SK-N-SH (cell line): ENCODE results near the gene GPR42. TPM values are rescaled to one million over a fixed set of nuclear protein-coding genes. Genes with fewer than 3 reads are reported as not detected.

Experiments used
- CTCF ChIA-PET: fragments of 300-600, 350-600 bp; formaldehyde crosslinking; extraction: SDS; loops from one replicate; lab custom pipeline; 2021; lab: Yijun Ruan, JAX
- POLR2A ChIA-PET: fragments of 350-600 bp; sonication (Branson Sonifier 250); formaldehyde crosslinking; extraction: SDS; loops from one replicate; lab custom pipeline; 2020; ENCODE audit warnings: antibody characterized with exemption, inconsistent platforms; lab: Yijun Ruan, JAX
- DNase-seq: peaks from one replicate; pipeline ENCODE4 v3.0.0; 2012
- H2AFZ ChIP-seq: fragments of 200-600 bp; sonication (generic); 2 replicates; pipeline ENCODE4 v1.8.1; 2016; ENCODE audit warnings: antibody characterized with exemption, mild to moderate bottlenecking, low read depth
- H3F3A ChIP-seq: fragments of 200-600 bp; sonication (generic); replicated peaks from 2 replicates; pipeline ENCODE3; 2016; ENCODE audit warnings: antibody characterized with exemption, mild to moderate bottlenecking; ENCODE audit not compliant: insufficient read depth
- H3K27ac ChIP-seq, 2 experiments: fragments of 200-500 bp in 1 of 2; fragments of 200-600 bp in 1 of 2; sonication (Bioruptor generic) in 1 of 2; sonication (generic), shearing (Covaris generic) in 1 of 2; 2 replicates each; pipeline versions ENCODE4 v1.5.1 to v1.6.1; 2014 to 2016; ENCODE audit warnings: low read depth in 2 of 2, inconsistent platforms in 1 of 2, low read length in 1 of 2, mild to moderate bottlenecking in 1 of 2, mixed read lengths in 1 of 2
- H3K27me3 ChIP-seq: fragments of 200-600 bp; sonication (generic), shearing (Covaris generic); 2 replicates; pipeline ENCODE4 v1.6.1; 2016; ENCODE audit warnings: mixed run types; ENCODE audit not compliant: insufficient read depth
- H3K36me3 ChIP-seq, 2 experiments: fragments of 200-500 bp in 1 of 2; fragments of 200-600 bp in 1 of 2; sonication (Bioruptor generic) in 1 of 2; sonication (generic) in 1 of 2; replicated peaks in 1 of 2; 2 replicates each; pipeline versions ENCODE3 to v1.5.1; 2014 to 2016; ENCODE audit warnings: low read length in 1 of 2, mild to moderate bottlenecking in 1 of 2; ENCODE audit not compliant: insufficient read depth in 2 of 2, control insufficient read depth in 1 of 2
- H3K4me1 ChIP-seq, 2 experiments: fragments of 200-500 bp in 1 of 2; fragments of 200-600 bp in 1 of 2; sonication (Bioruptor generic) in 1 of 2; sonication (generic), shearing (Covaris generic) in 1 of 2; 2 replicates each; pipeline versions ENCODE4 v1.5.1 to v1.6.1; 2014 to 2016; ENCODE audit warnings: low read depth in 1 of 2, low read length in 1 of 2, mixed run types in 1 of 2; ENCODE audit not compliant: insufficient read depth in 2 of 2, control insufficient read depth in 1 of 2
- H3K4me2 ChIP-seq: fragments of 200-600 bp; sonication (generic), shearing (Covaris generic); 2 replicates; pipeline ENCODE4 v1.6.1; 2017; ENCODE audit warnings: mixed run types
- H3K4me3 ChIP-seq, 2 experiments: fragments of 200-500 bp in 1 of 2; fragments of 200-600 bp in 1 of 2; sonication (Bioruptor generic) in 1 of 2; sonication (generic), shearing (Covaris generic) in 1 of 2; 2 replicates each; pipeline versions ENCODE4 v1.5.1 to v1.8.1; 2014 to 2016; ENCODE audit warnings: low read depth in 2 of 2, inconsistent platforms in 1 of 2, low read length in 1 of 2, mild to moderate bottlenecking in 1 of 2, mixed read lengths in 1 of 2, moderate library complexity in 1 of 2
- H3K79me2 ChIP-seq: fragments of 200-600 bp; sonication (generic); 2 replicates; pipeline ENCODE4 v1.8.1; 2017; ENCODE audit warnings: mild to moderate bottlenecking; ENCODE audit not compliant: insufficient read depth
- H3K9ac ChIP-seq: fragments of 200-600 bp; sonication (generic); 2 replicates; pipeline ENCODE4 v1.6.1; 2017; ENCODE audit warnings: mixed run types
- H3K9me2 ChIP-seq: fragments of 200-600 bp; sonication (generic); 2 replicates; pipeline ENCODE4 v1.6.1; 2017; ENCODE audit warnings: mixed run types
- H3K9me3 ChIP-seq: fragments of 200-600 bp; sonication (generic); 2 replicates; pipeline ENCODE4 v1.6.1; 2017; ENCODE audit warnings: mixed run types, mild to moderate bottlenecking, moderate library complexity
- H4K20me1 ChIP-seq: fragments of 200-600 bp; sonication (generic); 2 replicates; pipeline ENCODE4 v1.6.1; 2017; ENCODE audit warnings: mild to moderate bottlenecking, mixed run types; ENCODE audit not compliant: insufficient read depth
- CHD2 ChIP-seq: fragments of 150-350 bp; IDR thresholded peaks from 2 replicates; pipeline ENCODE4 v1.6.1; 2018; ENCODE audit warnings: low read length; ENCODE audit not compliant: partially characterized antibody
- EP300 ChIP-seq, 2 experiments: IDR thresholded peaks; 2 replicates each; pipeline versions ENCODE4 v1.4.0 to v1.6.1; 2012; ENCODE audit warnings: borderline replicate concordance in 1 of 2, low read depth in 1 of 2, low read length in 1 of 2
- EZH2phosphoT487 ChIP-seq: fragments of 200-600 bp; sonication (generic); IDR thresholded peaks from 2 replicates; pipeline ENCODE4 v1.6.1; 2017; ENCODE audit warnings: low read depth, mixed run types, mild to moderate bottlenecking, antibody characterized with exemption, moderate library complexity, borderline replicate concordance
- FOSL2 ChIP-seq: IDR thresholded peaks from 2 replicates; pipeline ENCODE4 v1.4.0; 2012; ENCODE audit warnings: low read depth, mild to moderate bottlenecking, moderate library complexity, borderline replicate concordance
- FOXJ3 ChIP-seq: sonication (generic); formaldehyde crosslinking; IDR thresholded peaks from 2 replicates; pipeline ENCODE4 v1.5.1; 2020; ENCODE audit warnings: mild to moderate bottlenecking, missing genetic modification reagents
- FOXM1 ChIP-seq: IDR thresholded peaks from 2 replicates; pipeline ENCODE4 v1.4.0; 2012; ENCODE audit warnings: low read depth, mild to moderate bottlenecking
- GATA2 ChIP-seq: sonication (generic); formaldehyde crosslinking; IDR thresholded peaks from 2 replicates; pipeline ENCODE4 v1.5.0; 2020; ENCODE audit warnings: mild to moderate bottlenecking, missing genetic modification reagents
- MEF2A ChIP-seq: IDR thresholded peaks from 2 replicates; pipeline ENCODE4 v1.4.0; 2012; ENCODE audit warnings: low read depth, borderline replicate concordance
- NRF1 ChIP-seq: IDR thresholded peaks from 2 replicates; pipeline ENCODE4 v1.6.1; 2012; ENCODE audit warnings: low read depth, mild to moderate bottlenecking, low read length
- RAD21 ChIP-seq: IDR thresholded peaks from 2 replicates; pipeline ENCODE4 v1.6.1; 2012; ENCODE audit warnings: mild to moderate bottlenecking, low read length
- REST ChIP-seq: IDR thresholded peaks from 2 replicates; pipeline ENCODE4 v1.6.1; 2012; ENCODE audit warnings: mild to moderate bottlenecking, low read depth, low read length, moderate library complexity
- RXRA ChIP-seq: IDR thresholded peaks from 2 replicates; pipeline ENCODE4 v1.4.0; 2012; ENCODE audit warnings: low read depth, mild to moderate bottlenecking, borderline replicate concordance
- SMC3 ChIP-seq: IDR thresholded peaks from 2 replicates; pipeline ENCODE4 v1.6.1; 2012; ENCODE audit warnings: low read depth, low read length, improper control_type of control experiment
- TAF1 ChIP-seq: IDR thresholded peaks from 2 replicates; pipeline ENCODE4 v1.6.1; 2012; ENCODE audit warnings: low read depth, mild to moderate bottlenecking, low read length, moderate library complexity, borderline replicate concordance
- TCF12 ChIP-seq: IDR thresholded peaks from 2 replicates; pipeline ENCODE4 v1.4.0; 2012
- ZBTB33 ChIP-seq: IDR thresholded peaks from 2 replicates; pipeline ENCODE4 v1.4.0; 2012; ENCODE audit warnings: low read depth, borderline replicate concordance
- WGBS: methylation state at CpG from one replicate; pipeline ENCODE4 v1.1.6; 2017; ENCODE audit warnings: low lambda C conversion rate; 5-methylcytosine and 5-hydroxymethylcytosine counted together
- polyA plus RNA-seq, 3 experiments: library from polyadenylated mRNA; depleted of rRNA; stranded (reverse); fragments of >200 nt; gene quantifications; 2 replicates each; pipeline ENCODE4 v1.2.3, GENCODE V29; 2012
- TF ChIP-seq, protein P1 (sequence below): IDR thresholded peaks from 2 replicates; pipeline ENCODE4; 2012
- TF ChIP-seq, protein P2 (sequence below): fragments of 200-600 bp; sonication (generic); IDR thresholded peaks from 2 replicates; pipeline ENCODE4 v1.6.1; 2017; ENCODE audit warnings: antibody characterized with exemption, mild to moderate bottlenecking, moderate library complexity
- TF ChIP-seq, protein P3 (sequence below): IDR thresholded peaks from 2 replicates; pipeline ENCODE4 v1.4.0; 2012; ENCODE audit warnings: low read depth, borderline replicate concordance

The GPR42 gene
- polyA plus RNA-seq, 1 of the 3 experiments (the other 2 are of a cell fraction), result not detected

- H3K9ac ChIP-seq, result no peak overlapping the region
- H3K4me2 ChIP-seq, result no peak overlapping the region
- CTCF ChIA-PET, result interaction anchor here (0.8 to 1.5 kb wide), 2 partner anchors 13 to 90 kb away, joined by 3 to 5 read pairs; no protein-coding TSS in a partner anchor
- H3K36me3 ChIP-seq, result no peaks in the 10 kb centered on the region
- no peaks in the 10 kb centered on the region for H3K79me2 ChIP-seq
- no peaks in the 10 kb centered on the region for H4K20me1 ChIP-seq
- no peak overlapping the region for H3K27ac ChIP-seq
- peaks cover 43% of the 10 kb centered on the region for H3K27me3 ChIP-seq
- TF ChIP-seq FOSL2, result no peak
- no peak for TF ChIP-seq EP300 (IDR thresholded peaks at IDR 0.05; ENCODE audit: borderline replicate concordance in 1 of 2, low read depth in 1 of 2, low read length in 1 of 2)
- TF ChIP-seq, protein P1, sequence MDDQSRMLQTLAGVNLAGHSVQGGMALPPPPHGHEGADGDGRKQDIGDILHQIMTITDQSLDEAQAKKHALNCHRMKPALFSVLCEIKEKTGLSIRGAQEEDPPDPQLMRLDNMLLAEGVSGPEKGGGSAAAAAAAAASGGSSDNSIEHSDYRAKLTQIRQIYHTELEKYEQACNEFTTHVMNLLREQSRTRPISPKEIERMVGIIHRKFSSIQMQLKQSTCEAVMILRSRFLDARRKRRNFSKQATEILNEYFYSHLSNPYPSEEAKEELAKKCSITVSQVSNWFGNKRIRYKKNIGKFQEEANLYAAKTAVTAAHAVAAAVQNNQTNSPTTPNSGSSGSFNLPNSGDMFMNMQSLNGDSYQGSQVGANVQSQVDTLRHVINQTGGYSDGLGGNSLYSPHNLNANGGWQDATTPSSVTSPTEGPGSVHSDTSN, result no peak
- no peak for TF ChIP-seq RAD21
- TF ChIP-seq ZBTB33, result no peak
- no peak for TF ChIP-seq FOXJ3 (CRISPR knock-in tag)
- TF ChIP-seq EZH2phosphoT487, result no peak
- no peak for TF ChIP-seq NRF1
- TF ChIP-seq, protein P2, sequence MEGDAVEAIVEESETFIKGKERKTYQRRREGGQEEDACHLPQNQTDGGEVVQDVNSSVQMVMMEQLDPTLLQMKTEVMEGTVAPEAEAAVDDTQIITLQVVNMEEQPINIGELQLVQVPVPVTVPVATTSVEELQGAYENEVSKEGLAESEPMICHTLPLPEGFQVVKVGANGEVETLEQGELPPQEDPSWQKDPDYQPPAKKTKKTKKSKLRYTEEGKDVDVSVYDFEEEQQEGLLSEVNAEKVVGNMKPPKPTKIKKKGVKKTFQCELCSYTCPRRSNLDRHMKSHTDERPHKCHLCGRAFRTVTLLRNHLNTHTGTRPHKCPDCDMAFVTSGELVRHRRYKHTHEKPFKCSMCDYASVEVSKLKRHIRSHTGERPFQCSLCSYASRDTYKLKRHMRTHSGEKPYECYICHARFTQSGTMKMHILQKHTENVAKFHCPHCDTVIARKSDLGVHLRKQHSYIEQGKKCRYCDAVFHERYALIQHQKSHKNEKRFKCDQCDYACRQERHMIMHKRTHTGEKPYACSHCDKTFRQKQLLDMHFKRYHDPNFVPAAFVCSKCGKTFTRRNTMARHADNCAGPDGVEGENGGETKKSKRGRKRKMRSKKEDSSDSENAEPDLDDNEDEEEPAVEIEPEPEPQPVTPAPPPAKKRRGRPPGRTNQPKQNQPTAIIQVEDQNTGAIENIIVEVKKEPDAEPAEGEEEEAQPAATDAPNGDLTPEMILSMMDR, result no peak
- TF ChIP-seq FOXM1, result no peak
- no peak for TF ChIP-seq MEF2A
- TF ChIP-seq TCF12, result no peak
- no peak for TF ChIP-seq REST
- no peak for TF ChIP-seq GATA2 (CRISPR knock-in tag)
- TF ChIP-seq SMC3, result no peak
- TF ChIP-seq, protein P3, sequence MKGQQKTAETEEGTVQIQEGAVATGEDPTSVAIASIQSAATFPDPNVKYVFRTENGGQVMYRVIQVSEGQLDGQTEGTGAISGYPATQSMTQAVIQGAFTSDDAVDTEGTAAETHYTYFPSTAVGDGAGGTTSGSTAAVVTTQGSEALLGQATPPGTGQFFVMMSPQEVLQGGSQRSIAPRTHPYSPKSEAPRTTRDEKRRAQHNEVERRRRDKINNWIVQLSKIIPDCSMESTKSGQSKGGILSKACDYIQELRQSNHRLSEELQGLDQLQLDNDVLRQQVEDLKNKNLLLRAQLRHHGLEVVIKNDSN, result no peak
- TF ChIP-seq CHD2, result no peak
- no peak for TF ChIP-seq TAF1
- no peak for TF ChIP-seq RXRA
- H3K9me2 ChIP-seq, result no peaks in the 10 kb centered on the region
- no peak overlapping the region for H2AFZ ChIP-seq
- WGBS, result 19% methylated on average over 11 of the region's 11 CpGs
- no peak overlapping the region for H3K4me3 ChIP-seq
- no peaks in the 10 kb centered on the region for H3F3A ChIP-seq
- DNase-seq, result no peak
- no peaks in the 10 kb centered on the region for H3K4me1 ChIP-seq
- POLR2A ChIA-PET, result no interaction called here
- H3K9me3 ChIP-seq, result no peaks in the 10 kb centered on the region
Measured at GRCh38 chr19:35404879-35405622, 34.2 kb downstream of the GPR42 start.
